CD4-positive, alpha-beta T cell treated with Interleukin-4 for 1 hour (primary cell): ENCODE results near the gene SWAP70.
"Not testable (repeated sequence)": the region's sequence is repeated elsewhere in the genome, so short reads cannot be mapped to it uniquely, and the experiment has no call there.

ENCODE experiments used
- DNase-seq, 2 donors: peaks; one replicate each; pipeline ENCODE4 v3.0.0-alpha.2; 2020 to 2022

SWAP70 gene

GRCh38 chr11:9663699-9664275 is at the start of gene SWAP70:
TSS of gene SWAP70 (plus strand) at chr11:9664077. CDS start at chr11:9664180, 103 bp downstream.
- DNase-seq: peak; percentile 77 to 87

GRCh38 chr11:9615031-9615451 is 48.8 kb upstream of the SWAP70 start:
- DNase-seq: peak; percentile 7 to 78

- peak in 1 of 2 donors; percentile 53 for DNase-seq
These were observed 47.7 kb upstream of the SWAP70 start for GRCh38 chr11:9616042-9616675.

- no peak for DNase-seq
These were observed 47.0 kb upstream of the SWAP70 start for GRCh38 chr11:9616858-9617257.

- no peak for DNase-seq
These were observed 45.9 kb upstream of the SWAP70 start for GRCh38 chr11:9617940-9618339.

- no peak for DNase-seq
These were observed 44.9 kb upstream of the SWAP70 start for GRCh38 chr11:9619004-9619403.

GRCh38 chr11:9619971-9620370 is 43.9 kb upstream of the SWAP70 start:
- DNase-seq: no peak

- not testable (repeated sequence) for DNase-seq
These were observed 41.5 kb upstream of the SWAP70 start for GRCh38 chr11:9622353-9622752.

GRCh38 chr11:9623053-9623452 is 40.8 kb upstream of the SWAP70 start:
- DNase-seq: not testable (repeated sequence)

GRCh38 chr11:9624448-9624847 is 39.4 kb upstream of the SWAP70 start:
- no peak for DNase-seq

GRCh38 chr11:9625162-9625561 is 38.7 kb upstream of the SWAP70 start:
- DNase-seq: no peak

- DNase-seq: no peak
These were observed 38.1 kb upstream of the SWAP70 start for GRCh38 chr11:9625728-9626127.

GRCh38 chr11:9626496-9627394 is 37.1 kb upstream of the SWAP70 start:
- DNase-seq: no peak

GRCh38 chr11:9629064-9629463 is 34.8 kb upstream of the SWAP70 start:
- no peak for DNase-seq

- no peak for DNase-seq
These were observed 30.2 kb upstream of the SWAP70 start for GRCh38 chr11:9633679-9634078.

- DNase-seq: no peak
These were observed 27.2 kb upstream of the SWAP70 start for GRCh38 chr11:9636691-9637090.

GRCh38 chr11:9639099-9639498 is 24.8 kb upstream of the SWAP70 start:
- DNase-seq: no peak

GRCh38 chr11:9639985-9640384 is 23.9 kb upstream of the SWAP70 start:
- peak in 1 of 2 donors; percentile 59 for DNase-seq

GRCh38 chr11:9642894-9643293 is 21.0 kb upstream of the SWAP70 start:
- DNase-seq: no peak

- DNase-seq: no peak
These were observed 20.1 kb upstream of the SWAP70 start for GRCh38 chr11:9643751-9644150.

- no peak for DNase-seq
These were observed 18.0 kb upstream of the SWAP70 start for GRCh38 chr11:9645881-9646280.

- no peak for DNase-seq
These were observed 17.6 kb upstream of the SWAP70 start for GRCh38 chr11:9646324-9646723.

GRCh38 chr11:9651481-9651880 is 12.4 kb upstream of the SWAP70 start:
- no peak for DNase-seq
